Hepatocyte (in vitro differentiated cells): ENCODE data around the gene NR2F1-AS1.

Experiments
- CTCF ChIP-seq: fragments of 200-600 bp; sonication (generic); IDR thresholded peaks from 2 replicates; pipeline ENCODE4 v1.5.1; 2016; ENCODE audit warnings: antibody characterized with exemption, mild to moderate bottlenecking; ENCODE audit not compliant: poor library complexity
- EZH2 ChIP-seq: fragments of 200-600 bp; sonication (generic); IDR thresholded peaks from 2 replicates; pipeline ENCODE4 v1.6.1; 2016; ENCODE audit warnings: antibody characterized with exemption, mild to moderate bottlenecking, borderline replicate concordance
- EZH2phosphoT487 ChIP-seq: fragments of 200-600 bp; sonication (generic); IDR thresholded peaks from one replicate; pipeline ENCODE4 v1.6.1; 2018; ENCODE audit warnings: antibody characterized with exemption, mild to moderate bottlenecking, low read depth, moderate library complexity; ENCODE audit not compliant: unreplicated experiment, severe bottlenecking

- TF ChIP-seq CTCF = peak; percentile 21
- TF ChIP-seq EZH2 = no peak
- no peak for TF ChIP-seq EZH2phosphoT487
These were observed 39.7 kb upstream of the NR2F1-AS1 start for GRCh38 chr5:93620487-93621326.
